Duodenal mucosa (tissue), 2 donors: ENCODE results near the gene INAVA.
"Not testable (repeated sequence)": the region's sequence is repeated elsewhere in the genome, so short reads cannot be mapped to it uniquely, and the experiment has no call there.

Experiments
- H3K27ac ChIP-seq: one replicate; pipeline ENCODE4 v1.7.0; 2013; ENCODE audit warnings: low read depth, low read length
- H3K27me3 ChIP-seq, 2 donors: one replicate each; pipeline ENCODE4 v1.7.0; 2013; ENCODE audit warnings: low read length in 2 of 2, control low read depth in 1 of 2; ENCODE audit not compliant: insufficient read depth in 2 of 2, control insufficient read depth in 1 of 2
- H3K36me3 ChIP-seq, 2 donors: one replicate each; pipeline ENCODE4 v1.7.0; 2013; ENCODE audit warnings: low read length in 2 of 2, control low read depth in 1 of 2; ENCODE audit not compliant: insufficient read depth in 2 of 2, control insufficient read depth in 1 of 2
- H3K4me1 ChIP-seq, 2 donors: one replicate each; pipeline ENCODE4 v1.7.0; 2013; ENCODE audit warnings: low read length in 2 of 2, control low read depth in 1 of 2; ENCODE audit not compliant: insufficient read depth in 2 of 2, control insufficient read depth in 1 of 2
- H3K4me3 ChIP-seq, 2 donors: one replicate each; pipeline ENCODE4 v1.7.0; 2013; ENCODE audit warnings: low read length in 2 of 2, low read depth in 1 of 2
- H3K9ac ChIP-seq, 2 donors: one replicate each; pipeline ENCODE4 v1.7.0; 2013; ENCODE audit warnings: low read length in 2 of 2, low read depth in 1 of 2
- H3K9me3 ChIP-seq, 2 donors: one replicate each; pipeline ENCODE4 v1.7.0; 2013; ENCODE audit warnings: low read length in 2 of 2, control low read depth in 1 of 2; ENCODE audit not compliant: control insufficient read depth in 1 of 2

The INAVA gene

GRCh38 chr1:200904772-200905171 is 10.1 kb downstream of the INAVA start:
- no peak overlapping the region for H3K4me3 ChIP-seq
- no peaks in the 10 kb centered on the region for H3K27me3 ChIP-seq
- H3K36me3 ChIP-seq: peaks cover 27 to 44% of the 10 kb centered on the region in 2 donors
- no peak overlapping the region for H3K9ac ChIP-seq
- peaks cover 76 to 87% of the 10 kb centered on the region in 2 donors for H3K4me1 ChIP-seq
- no peak overlapping the region for H3K27ac ChIP-seq
- no peaks in the 10 kb centered on the region for H3K9me3 ChIP-seq

DNA sequence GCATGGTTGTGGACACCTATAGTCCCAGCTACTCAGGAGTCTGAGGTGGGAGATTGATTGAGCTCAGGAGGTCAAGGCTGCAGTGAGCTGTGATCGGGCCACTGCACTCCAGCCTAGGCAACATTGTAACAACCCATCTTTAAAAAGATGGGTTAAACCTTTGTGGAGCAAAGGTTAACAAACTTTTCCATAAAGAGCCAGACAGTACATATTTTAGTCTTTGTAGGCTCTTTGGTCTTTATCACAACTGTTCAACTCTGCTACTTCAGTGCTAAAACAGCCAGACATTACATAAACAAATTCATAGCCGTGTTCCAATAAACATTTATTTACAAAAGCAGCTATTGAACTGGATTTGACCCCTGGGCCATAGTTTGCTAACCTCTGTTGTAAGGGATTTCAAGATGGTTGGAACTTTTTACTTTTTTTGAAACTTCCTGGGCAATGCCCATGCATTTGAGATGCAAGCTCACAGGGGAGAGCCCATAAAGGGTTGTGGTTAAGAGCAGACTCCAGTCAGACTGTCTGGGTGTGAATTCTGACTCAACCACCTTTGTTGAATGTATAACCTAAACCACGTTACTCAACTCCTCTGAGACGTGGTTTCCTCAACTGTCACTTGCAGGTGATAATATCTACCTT is 10.8 kb downstream of the INAVA start:
- peaks cover 75 to 86% of the 10 kb centered on the region in 2 donors for H3K4me1 ChIP-seq
- peak overlapping the region in 1 of 2 donors; percentile 40 for H3K9ac ChIP-seq
- no peaks in the 10 kb centered on the region for H3K9me3 ChIP-seq
- H3K36me3 ChIP-seq: peaks cover 20 to 44% of the 10 kb centered on the region in 2 donors
- H3K4me3 ChIP-seq: no peak overlapping the region
- no peak overlapping the region for H3K27ac ChIP-seq
- H3K27me3 ChIP-seq: no peaks in the 10 kb centered on the region

DNA sequence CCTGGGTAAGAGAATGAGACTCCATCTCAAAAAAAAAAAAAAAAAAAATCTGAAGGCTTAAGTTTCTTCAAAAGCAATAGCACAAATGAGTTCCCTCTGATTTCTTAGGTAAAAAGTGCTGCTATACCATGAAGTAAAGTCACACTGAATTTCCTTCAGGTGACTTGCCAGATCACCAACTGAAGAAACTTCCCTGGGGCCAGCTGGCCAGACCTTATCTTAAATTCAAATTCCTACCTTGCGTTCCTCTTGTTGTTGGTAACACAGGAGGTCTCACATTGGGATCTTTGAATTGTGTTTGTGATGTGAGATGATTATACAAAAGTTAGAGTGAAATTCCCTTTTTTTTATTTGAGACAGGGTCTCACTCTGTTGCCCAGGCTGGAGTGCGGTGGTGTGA is 11.8 kb downstream of the INAVA start:
- no peaks in the 10 kb centered on the region for H3K27me3 ChIP-seq
- H3K4me3 ChIP-seq: no peak overlapping the region
- H3K36me3 ChIP-seq: peaks cover 16 to 41% of the 10 kb centered on the region in 2 donors
- H3K9ac ChIP-seq: no peak overlapping the region
- H3K9me3 ChIP-seq: no peaks in the 10 kb centered on the region
- peaks cover 72 to 86% of the 10 kb centered on the region in 2 donors for H3K4me1 ChIP-seq
- no peak overlapping the region for H3K27ac ChIP-seq

- Histone ChIP-seq H3K9me3 (no peaks in the 10 kb centered on the region), H3K4me1 (peaks cover 69 to 82% of the 10 kb centered on the region in 2 donors), H3K27me3 (no peaks in the 10 kb centered on the region), H3K27ac (peak overlapping the region; percentile 77), H3K9ac (peak overlapping the region; percentile 33 to 47), H3K4me3 (no peak overlapping the region), H3K36me3 (peaks cover 13 to 36% of the 10 kb centered on the region in 2 donors)
Observed at GRCh38 chr1:200907611-200908097, 13.0 kb downstream of the INAVA start.

GRCh38 chr1:200908191-200908868 is 13.6 kb downstream of the INAVA start:
- Histone ChIP-seq H3K36me3 (peaks cover 20 to 38% of the 10 kb centered on the region in 2 donors), H3K9me3 (no peaks in the 10 kb centered on the region), H3K27me3 (no peaks in the 10 kb centered on the region), H3K9ac (peak overlapping the region; percentile 39 to 68), H3K27ac (peak overlapping the region; percentile 77), H3K4me3 (peak overlapping the region; percentile 2 to 62), H3K4me1 (peaks cover 71 to 84% of the 10 kb centered on the region in 2 donors)

GRCh38 chr1:200909071-200909470 is 14.4 kb downstream of the INAVA start:
- H3K27me3 ChIP-seq: no peaks in the 10 kb centered on the region
- H3K36me3 ChIP-seq: peaks cover 20 to 38% of the 10 kb centered on the region in 2 donors
- H3K9ac ChIP-seq: peak overlapping the region; percentile 39 to 68
- H3K4me3 ChIP-seq: peak overlapping the region; percentile 2 to 62
- H3K9me3 ChIP-seq: no peaks in the 10 kb centered on the region
- peak overlapping the region; percentile 52 for H3K27ac ChIP-seq
- peaks cover 71 to 81% of the 10 kb centered on the region in 2 donors for H3K4me1 ChIP-seq

GRCh38 chr1:200909757-200910239 is 15.1 kb downstream of the INAVA start:
- Histone ChIP-seq H3K4me1 (peaks cover 71 to 75% of the 10 kb centered on the region in 2 donors), H3K9ac (no peak overlapping the region), H3K4me3 (no peak overlapping the region), H3K27me3 (no peaks in the 10 kb centered on the region), H3K36me3 (peaks cover 20 to 38% of the 10 kb centered on the region in 2 donors), H3K27ac (no peak overlapping the region), H3K9me3 (no peaks in the 10 kb centered on the region)

DNA sequence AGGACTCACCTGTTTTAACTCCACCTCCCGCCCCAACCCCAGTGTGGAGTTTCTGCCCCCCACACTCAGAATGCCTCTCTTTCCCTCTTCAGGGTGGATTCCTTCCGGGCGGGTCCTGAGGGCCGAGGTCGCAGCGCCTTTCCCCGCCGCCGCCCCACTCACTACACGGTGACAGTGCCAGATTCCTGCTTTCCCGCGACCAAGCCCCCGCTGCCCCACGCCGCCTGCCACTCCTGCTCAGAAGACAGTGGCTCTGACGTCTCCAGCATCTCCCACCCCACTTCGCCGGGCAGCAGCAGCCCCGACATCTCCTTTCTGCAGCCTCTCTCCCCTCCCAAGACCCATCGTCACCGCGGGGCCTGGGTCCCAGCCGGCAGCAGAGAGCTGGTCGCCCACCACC is 16.7 kb downstream of the INAVA start:
- Histone ChIP-seq H3K36me3 (peaks cover 20 to 38% of the 10 kb centered on the region in 2 donors), H3K4me1 (peaks cover 61 to 66% of the 10 kb centered on the region in 2 donors), H3K9ac (no peak overlapping the region), H3K4me3 (no peak overlapping the region), H3K27ac (no peak overlapping the region), H3K9me3 (no peaks in the 10 kb centered on the region), H3K27me3 (no peaks in the 10 kb centered on the region)

DNA sequence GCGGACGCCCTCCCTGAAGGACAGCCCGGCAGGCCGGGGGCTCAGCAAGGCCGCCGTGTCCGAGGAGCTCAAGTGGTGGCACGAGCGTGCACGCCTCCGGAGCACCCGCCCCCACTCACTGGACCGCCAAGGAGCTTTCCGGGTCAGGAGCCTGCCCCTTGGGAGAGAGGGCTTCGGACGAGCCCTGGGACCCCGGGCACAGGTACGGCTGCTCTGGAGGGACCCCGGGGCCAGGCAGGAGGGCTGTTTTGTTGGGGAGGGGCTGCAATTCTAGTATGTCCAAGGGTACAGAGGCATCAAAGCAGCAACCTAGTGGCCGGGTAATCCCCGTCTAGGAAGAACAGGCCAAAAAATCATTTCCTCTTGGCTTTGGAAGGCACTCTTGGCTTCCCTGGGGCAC is 17.2 kb downstream of the INAVA start:
- not testable (repeated sequence) for H3K27me3 ChIP-seq, H3K4me3 ChIP-seq, H3K9me3 ChIP-seq
- Histone ChIP-seq H3K9ac (peak overlapping the region in 1 of 2 donors; percentile 29), H3K36me3 (peaks cover 20 to 38% of the 10 kb centered on the region in 2 donors), H3K4me1 (peaks cover 60 to 66% of the 10 kb centered on the region in 2 donors), H3K27ac (peak overlapping the region; percentile 50)

DNA sequence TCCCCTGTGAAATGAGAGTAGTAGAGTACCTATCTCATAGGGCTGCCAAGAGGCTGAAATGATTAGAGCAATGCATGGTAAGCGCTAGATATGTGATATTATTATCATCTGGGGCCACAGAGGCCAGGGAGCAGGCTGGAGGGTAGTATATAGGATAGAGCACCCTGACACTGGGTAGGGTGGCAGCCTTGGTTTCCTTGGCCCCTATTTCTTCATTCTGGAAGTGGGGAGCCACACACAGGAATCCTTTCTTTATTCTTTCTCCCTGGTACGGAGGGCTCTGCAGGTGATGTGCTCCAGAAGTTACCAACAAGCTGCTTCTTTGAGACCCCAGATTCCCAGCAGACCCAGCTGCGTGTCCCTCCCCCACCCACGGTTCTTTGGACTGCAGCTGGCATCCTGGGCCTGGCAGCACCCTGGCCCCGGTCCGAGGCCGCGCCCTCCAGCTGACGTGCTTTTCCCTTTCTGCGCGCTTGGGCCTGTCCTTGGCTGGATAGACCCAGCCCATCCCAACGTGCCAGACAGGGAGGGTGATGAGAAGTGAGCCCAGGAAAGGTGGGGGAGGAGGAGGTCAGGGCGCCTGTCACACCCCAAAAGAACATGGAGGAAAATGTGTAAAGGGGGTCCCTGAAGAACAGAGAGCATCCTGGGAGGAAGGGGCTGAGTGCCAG is 18.2 kb downstream of the INAVA start:
- H3K27me3 ChIP-seq: no peaks in the 10 kb centered on the region
- peak overlapping the region in 1 of 2 donors; percentile 36 for H3K4me3 ChIP-seq
- H3K27ac ChIP-seq: peak overlapping the region; percentile 73
- H3K9me3 ChIP-seq: no peaks in the 10 kb centered on the region
- H3K4me1 ChIP-seq: peaks cover 56 to 63% of the 10 kb centered on the region in 2 donors
- H3K9ac ChIP-seq: peak overlapping the region; percentile 2 to 29
- peaks cover 20 to 38% of the 10 kb centered on the region in 2 donors for H3K36me3 ChIP-seq
